Mucosa of descending colon (tissue), 3 donors: ENCODE measurements around the gene ACE2. TPM values are rescaled to one million over a fixed set of nuclear protein-coding genes. Genes with fewer than 3 reads are reported as not detected.
A peak's percentile ranks its signal among the peaks of the same experiment; 100 is the strongest.

Experiments used
- ATAC-seq: fragments of 200-7000 bp; cut with Tn5 transposase; one replicate; pipeline ENCODE4 v1.9.1; 2020; ENCODE audit warnings: mild to moderate bottlenecking, moderate library complexity
- DNase-seq, 3 donors: peaks; one replicate each; pipeline ENCODE4 v3.0.0-alpha.2; 2020
- H3K36me3 ChIP-seq: fragments of 200-600 bp; one replicate; pipeline ENCODE4 v1.8.0; 2021; ENCODE audit warnings: low read depth, mild to moderate bottlenecking
- H3K4me1 ChIP-seq: fragments of 200-600 bp; one replicate; pipeline ENCODE4 v1.8.0; 2021; ENCODE audit warnings: low read depth, mild to moderate bottlenecking
- H3K4me3 ChIP-seq: fragments of 200-600 bp; one replicate; pipeline ENCODE4 v1.8.0; 2021; ENCODE audit warnings: mild to moderate bottlenecking
- H3K9me3 ChIP-seq: fragments of 200-600 bp; one replicate; pipeline ENCODE4 v1.8.0; 2021; ENCODE audit warnings: mild to moderate bottlenecking
- intact Hi-C, 2 donors: fragments of 100-400 bp; cut with DNase I in 1 of 2; cut with micrococcal nuclease in 1 of 2; formaldehyde crosslinking; loops; one replicate each; pipeline versions ENCODE4 v1.11.0 to v1.11.1; 2022; cut with DNase I, micrococcal nuclease
- total RNA-seq, 3 donors: library from RNA; stranded (reverse); fragmentation: NEBNext Ultra II Directional in 2 of 3; extraction: Animal tissue kit (Norgen Biotek cat#: 25700) in 2 of 3; gene quantifications; one replicate each; pipeline versions ENCODE4 v1.2.1 to v1.2.4, GENCODE V29; 2021 to 2023
- TF ChIP-seq, protein P1 (sequence below): fragments of 200-600 bp; IDR thresholded peaks from one replicate; pipeline ENCODE4 v1.8.0; 2022; ENCODE audit warnings: antibody characterized with exemption, mild to moderate bottlenecking
- donor health status: DM: no; HTN: no; CAD: no; lungs with moderate emphysema.
- donor health status: DM: no; HTN: no; CAD: no.
- donor health status: DM: no; HTN: yes; CAD: no.

Gene ACE2
- total RNA-seq, 3 donors from 2014 or later, result 23.1 to 40.8 (median 23.2) TPM

DNA sequence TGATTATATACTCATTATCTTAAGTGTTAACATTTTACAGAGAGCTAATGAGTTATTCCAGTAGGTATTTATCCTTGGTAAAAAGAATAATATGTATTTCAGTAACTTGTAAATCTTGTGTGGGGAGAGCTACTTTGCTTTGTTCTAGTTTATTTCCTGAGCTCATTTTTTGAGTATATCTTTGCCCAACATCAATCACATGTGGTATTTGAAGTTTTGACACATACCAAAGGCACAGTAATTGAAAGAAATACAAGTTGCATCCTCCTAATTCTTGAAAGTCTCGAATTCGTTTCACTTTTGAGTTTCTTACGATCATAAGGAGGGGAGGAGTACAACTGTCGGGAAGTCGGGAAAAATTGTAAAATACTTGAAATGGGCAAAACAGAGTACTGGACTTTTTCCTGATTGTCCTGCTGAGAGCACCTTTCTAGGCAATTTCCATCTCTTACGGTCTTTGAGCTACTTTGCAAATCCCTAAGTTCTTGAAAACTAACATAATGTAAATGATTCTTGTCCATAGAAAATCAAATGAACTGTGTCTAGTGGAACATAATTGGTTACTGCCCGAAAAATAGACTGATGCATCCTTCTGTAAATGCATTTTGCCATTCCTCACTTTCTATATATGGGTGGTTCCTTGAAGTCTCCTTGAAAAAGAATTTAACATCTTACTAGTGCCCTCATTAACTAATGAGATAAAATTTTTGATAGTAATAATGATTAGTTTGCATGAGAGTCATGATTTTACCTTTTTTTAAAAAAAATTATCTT, 43.2 kb upstream of the ACE2 start:
- TF ChIP-seq, protein P1, sequence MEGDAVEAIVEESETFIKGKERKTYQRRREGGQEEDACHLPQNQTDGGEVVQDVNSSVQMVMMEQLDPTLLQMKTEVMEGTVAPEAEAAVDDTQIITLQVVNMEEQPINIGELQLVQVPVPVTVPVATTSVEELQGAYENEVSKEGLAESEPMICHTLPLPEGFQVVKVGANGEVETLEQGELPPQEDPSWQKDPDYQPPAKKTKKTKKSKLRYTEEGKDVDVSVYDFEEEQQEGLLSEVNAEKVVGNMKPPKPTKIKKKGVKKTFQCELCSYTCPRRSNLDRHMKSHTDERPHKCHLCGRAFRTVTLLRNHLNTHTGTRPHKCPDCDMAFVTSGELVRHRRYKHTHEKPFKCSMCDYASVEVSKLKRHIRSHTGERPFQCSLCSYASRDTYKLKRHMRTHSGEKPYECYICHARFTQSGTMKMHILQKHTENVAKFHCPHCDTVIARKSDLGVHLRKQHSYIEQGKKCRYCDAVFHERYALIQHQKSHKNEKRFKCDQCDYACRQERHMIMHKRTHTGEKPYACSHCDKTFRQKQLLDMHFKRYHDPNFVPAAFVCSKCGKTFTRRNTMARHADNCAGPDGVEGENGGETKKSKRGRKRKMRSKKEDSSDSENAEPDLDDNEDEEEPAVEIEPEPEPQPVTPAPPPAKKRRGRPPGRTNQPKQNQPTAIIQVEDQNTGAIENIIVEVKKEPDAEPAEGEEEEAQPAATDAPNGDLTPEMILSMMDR, result no peak
- intact Hi-C loops, result no loop called here
- no peak for ATAC-seq
- no peak for DNase-seq
- Histone ChIP-seq H3K9me3 (no peaks in the 10 kb centered on the region), H3K4me3 (no peak overlapping the region), H3K4me1 (no peaks in the 10 kb centered on the region), H3K36me3 (no peaks in the 10 kb centered on the region)

DNA sequence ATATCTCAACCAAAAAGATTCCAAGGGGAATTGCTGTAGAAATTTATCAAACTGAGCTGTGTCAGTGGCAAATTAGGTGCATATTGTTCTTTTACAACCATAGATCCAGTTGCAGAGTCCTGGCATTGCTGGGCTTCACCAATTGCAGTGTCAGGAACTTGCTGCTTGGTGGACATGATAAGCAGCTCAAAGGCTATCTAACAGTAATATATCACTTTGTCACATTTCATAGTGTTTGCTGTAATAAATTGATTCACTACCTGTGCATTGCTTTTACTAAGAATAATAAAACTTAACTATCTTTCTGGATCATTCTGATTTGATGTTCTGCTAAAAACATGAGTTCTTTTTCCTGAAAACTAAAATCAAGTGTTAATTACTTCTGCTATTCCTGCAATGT, 30.9 kb upstream of the ACE2 start:
- Histone ChIP-seq H3K9me3 (no peaks in the 10 kb centered on the region), H3K36me3 (no peaks in the 10 kb centered on the region), H3K4me1 (no peaks in the 10 kb centered on the region), H3K4me3 (no peak overlapping the region)
- no peak for ATAC-seq
- intact Hi-C loops, result no loop called here
- no peak for DNase-seq
- TF ChIP-seq, protein P1, result no peak

DNA sequence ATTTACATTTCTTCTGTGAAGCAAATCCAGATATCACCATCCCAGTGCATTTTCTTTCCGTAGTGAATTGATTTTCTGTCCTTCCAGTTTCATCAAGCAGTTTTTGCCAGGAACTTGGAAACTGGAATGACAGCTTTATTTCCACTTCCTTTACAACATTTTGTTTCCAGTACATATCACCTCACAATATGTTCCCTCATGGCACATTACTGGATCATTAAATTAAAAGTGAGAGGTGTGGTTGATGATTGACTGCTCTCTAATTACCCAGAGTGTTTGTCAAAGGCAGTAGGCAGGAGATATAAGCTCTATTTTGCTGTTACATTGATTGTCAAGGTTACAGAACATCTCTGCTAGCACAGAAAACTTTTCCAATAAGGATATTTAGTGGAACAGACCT, 22.3 kb upstream of the ACE2 start:
- TF ChIP-seq, protein P1, result no peak
- H3K9me3 ChIP-seq, result no peaks in the 10 kb centered on the region

GRCh38 chrX:15619053-15619755, 18.4 kb upstream of the ACE2 start:
- ATAC-seq, result peak; percentile 97

More for the DNA sequence above, 22.3 kb upstream of the ACE2 start:
- no peaks in the 10 kb centered on the region for H3K36me3 ChIP-seq
- ATAC-seq, result peak; percentile 67
- H3K4me3 ChIP-seq, result no peak overlapping the region
- H3K4me1 ChIP-seq, result no peaks in the 10 kb centered on the region
- intact Hi-C loops, result no loop called here
- no peak for DNase-seq

DNA sequence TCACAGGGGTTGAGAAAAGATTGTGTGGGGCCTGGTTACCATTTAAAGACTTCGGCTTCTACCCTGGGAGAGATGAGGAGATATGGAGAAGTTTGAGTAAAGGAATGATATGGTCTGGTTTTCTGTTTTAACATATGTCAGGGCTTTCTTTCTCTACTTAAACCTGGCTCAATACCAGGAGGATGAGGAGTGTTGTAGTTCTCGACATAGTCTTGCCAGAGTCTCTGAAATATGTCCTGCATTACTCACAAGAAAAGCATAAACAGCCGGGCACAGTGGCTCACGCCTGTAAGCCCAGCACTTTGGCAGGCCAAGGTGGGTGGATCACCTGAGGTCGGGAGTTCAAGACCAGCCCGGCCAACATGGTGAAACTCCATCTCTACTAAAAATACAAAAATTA, 16.4 kb upstream of the ACE2 start:
- H3K4me3 ChIP-seq, result no peak overlapping the region
- H3K9me3 ChIP-seq, result no peaks in the 10 kb centered on the region
- ATAC-seq (no peak), DNase-seq (no peak)
- TF ChIP-seq, protein P1, result no peak
- no peaks in the 10 kb centered on the region for H3K36me3 ChIP-seq
- intact Hi-C loops, result no loop called here
- H3K4me1 ChIP-seq, result no peaks in the 10 kb centered on the region

More at GRCh38 chrX:15619053-15619755, 18.4 kb upstream of the ACE2 start:
- H3K4me3 ChIP-seq, result no peak overlapping the region
- TF ChIP-seq, protein P1, result no peak
- H3K36me3 ChIP-seq, result no peaks in the 10 kb centered on the region
- intact Hi-C loops, result no loop called here
- H3K9me3 ChIP-seq, result no peaks in the 10 kb centered on the region
- no peaks in the 10 kb centered on the region for H3K4me1 ChIP-seq
- DNase-seq, result peak in 1 of 3 donors; percentile 6
